K562 (cell line): ENCODE measurements around the gene ALG9. TPM values are rescaled to one million over a fixed set of nuclear protein-coding genes. Genes with fewer than 3 reads are reported as not detected.

Experiments used
- ATAC-seq: fragments of 200-7000 bp; cut with Tn5 transposase; 3 replicates; pipeline ENCODE4 v1.9.1; 2020; ENCODE audit warnings: moderate library complexity
- BruUV-seq: library from RNA; stranded (reverse); fragments of 400-500 nt; replicated peaks from 2 replicates; lab custom pipeline; 2021; lab: Mats Ljungman, UMichigan
- CTCF ChIA-PET: fragments of 300-600 bp; formaldehyde crosslinking; extraction: SDS; loops from one replicate; lab custom pipeline; 2021; ENCODE audit warnings: low intra/inter-chr PET ratio; lab: Yijun Ruan, JAX
- POLR2A ChIA-PET: fragments of 300-600, 350-650 bp; sonication (Branson Sonifier 250); formaldehyde crosslinking; extraction: SDS; loops from one replicate; lab custom pipeline; 2021; ENCODE audit warnings: antibody characterized with exemption, inconsistent platforms; lab: Yijun Ruan, JAX
- DNase-seq, 4 experiments: peaks; one replicate each; pipeline versions ENCODE4 v3.0.0 to v3.0.0-alpha.2; 2011 to 2018; ENCODE audit warnings: low spot score in 3 of 4, mixed read lengths in 3 of 4; ENCODE audit errors: extremely low read depth in 1 of 4
- FAIRE-seq: peaks from 2 replicates; lab custom pipeline; 2011; peaks lifted over from hg19 to GRCh38; lab: Jason Lieb, UNC
- H2AFZ ChIP-seq: 2 replicates; pipeline ENCODE4 v1.6.0; 2011; ENCODE audit warnings: low read depth, low read length, control low read depth, inconsistent platforms
- H3K27ac ChIP-seq: fragments of 200-600 bp; 3 replicates; pipeline ENCODE4 v1.8.0; 2011; ENCODE audit warnings: low read depth, mild to moderate bottlenecking, control low read depth, inconsistent platforms, low read length, moderate library complexity, mixed read lengths; ENCODE audit errors: extremely low read depth
- H3K27me3 ChIP-seq, 2 experiments: fragments of 300-600 bp in 1 of 2; 2 replicates in 1 of 2; 3 replicates in 1 of 2; pipeline versions ENCODE4 v1.6.0 to v1.8.0; 2011; ENCODE audit warnings: inconsistent platforms in 2 of 2, low read length in 2 of 2, mild to moderate bottlenecking in 1 of 2, mixed read lengths in 1 of 2, moderate library complexity in 1 of 2; ENCODE audit not compliant: control insufficient read depth in 2 of 2, insufficient read depth in 2 of 2
- H3K36me3 ChIP-seq: fragments of 300-600 bp; 3 replicates; pipeline ENCODE4 v1.8.0; 2011; ENCODE audit warnings: mild to moderate bottlenecking, low read length, inconsistent platforms; ENCODE audit not compliant: control insufficient read depth, insufficient read depth
- H3K4me1 ChIP-seq, 2 experiments: fragments of 200-600 bp in 1 of 2; replicated peaks in 1 of 2; 2 replicates in 1 of 2; 3 replicates in 1 of 2; pipeline versions ENCODE4 v1.5.1 to v1.8.0; 2011; ENCODE audit warnings: inconsistent platforms in 2 of 2, low read length in 2 of 2, mild to moderate bottlenecking in 1 of 2, mixed read lengths in 1 of 2, moderate library complexity in 1 of 2; ENCODE audit not compliant: control insufficient read depth in 2 of 2, insufficient read depth in 2 of 2
- H3K4me2 ChIP-seq: 2 replicates; pipeline ENCODE4 v1.6.1; 2011; ENCODE audit warnings: low read length, control low read depth, inconsistent platforms, mixed read lengths; ENCODE audit not compliant: insufficient read depth
- H3K4me3 ChIP-seq: fragments of 200-600 bp; sonication (generic), shearing (Covaris generic); 2 replicates; pipeline ENCODE4 v1.5.1; 2016; ENCODE audit warnings: control low read depth, inconsistent platforms
- H3K79me2 ChIP-seq: fragments of 200-600 bp; 3 replicates; pipeline ENCODE4 v1.8.0; 2011; ENCODE audit warnings: low read length, inconsistent platforms; ENCODE audit not compliant: control insufficient read depth, insufficient read depth
- H3K9ac ChIP-seq, 2 experiments: 2 replicates each; pipeline versions ENCODE4 v1.6.0 to v1.6.1; 2011; ENCODE audit warnings: low read depth in 2 of 2, low read length in 2 of 2, control low read depth in 1 of 2, inconsistent platforms in 1 of 2, mild to moderate bottlenecking in 1 of 2, mixed read lengths in 1 of 2; ENCODE audit not compliant: insufficient read depth in 1 of 2
- H3K9me1 ChIP-seq: one replicate; pipeline ENCODE4 v1.6.0; 2011; ENCODE audit warnings: inconsistent platforms, mild to moderate bottlenecking, low read length, moderate library complexity; ENCODE audit not compliant: control insufficient read depth, insufficient read depth
- H3K9me3 ChIP-seq: replicated peaks from 2 replicates; pipeline ENCODE4 v1.5.1; 2011; ENCODE audit warnings: low read depth, low read length, inconsistent platforms; ENCODE audit not compliant: control insufficient read depth, insufficient read depth
- H4K20me1 ChIP-seq: replicated peaks from 2 replicates; pipeline ENCODE4 v1.6.1; 2011; ENCODE audit warnings: low read length, inconsistent platforms, mixed read lengths; ENCODE audit not compliant: control insufficient read depth, insufficient read depth
- KLF16 ChIP-seq: IDR thresholded peaks from 2 replicates; pipeline ENCODE4 v1.6.1; 2016; ENCODE audit warnings: antibody characterized with exemption
- NCOR1 ChIP-seq: fragments of 450-650 bp; IDR thresholded peaks from 2 replicates; pipeline ENCODE4 v1.6.1; 2016; ENCODE audit warnings: mild to moderate bottlenecking, moderate library complexity
- PPARD ChIP-seq: fragments of 250-450 bp; sonication (Bioruptor Pico); IDR thresholded peaks from 2 replicates; pipeline ENCODE4 v1.8.0; 2022; ENCODE audit warnings: inconsistent platforms, mild to moderate bottlenecking, moderate library complexity
- RNF219 ChIP-seq: fragments of 250-450 bp; sonication (Bioruptor Pico); IDR thresholded peaks from 2 replicates; pipeline ENCODE4 v1.5.0; 2022; ENCODE audit warnings: mild to moderate bottlenecking
- TCF7 ChIP-seq: sonication (generic); IDR thresholded peaks from 2 replicates; pipeline ENCODE4 v1.6.1; 2016; ENCODE audit warnings: antibody characterized with exemption, borderline replicate concordance
- ZBTB43 ChIP-seq: sonication (generic); formaldehyde crosslinking; IDR thresholded peaks from 2 replicates; pipeline ENCODE4 v1.8.0; 2023; ENCODE audit warnings: mild to moderate bottlenecking, missing genetic modification reagents
- ZNF589 ChIP-seq: fragments of 200-800 bp; sonication (Bioruptor generic); IDR thresholded peaks from 2 replicates; pipeline ENCODE4 v1.6.1; 2016; ENCODE audit warnings: low read depth, missing genetic modification characterization, missing compliant biosample characterization
- ZNF766 ChIP-seq: fragments of 200-800 bp; sonication (Bioruptor generic); conservative IDR thresholded peaks from 2 replicates; pipeline ENCODE4 v1.6.1; 2016; ENCODE audit warnings: missing genetic modification characterization, missing compliant biosample characterization
- WGBS: fragments of 100-300 bp; shearing (Covaris generic); methylation state at CpG from one replicate; pipeline ENCODE4 v1.1.6; 2016; ENCODE audit warnings: low coverage, mixed read lengths; ENCODE audit not compliant: insufficient coverage; ENCODE audit errors: missing lambda C conversion rate; 5-methylcytosine and 5-hydroxymethylcytosine counted together
- in situ Hi-C: fragments of 300-500 bp; cut with MboI; formaldehyde crosslinking; loops from 4 replicates; pipeline ENCODE4 v1.15.0; 2018; ENCODE audit warnings: inconsistent platforms, mixed read lengths
- intact Hi-C: fragments of 100-400 bp; cut with micrococcal nuclease; formaldehyde crosslinking; loops from 2 replicates; pipeline ENCODE4 v1.14.2; 2022
- polyA plus RNA-seq, 8 experiments: library from polyadenylated mRNA; depleted of rRNA in 4 of 8; stranded (reverse) in 5 of 8; unstranded in 3 of 8; fragments of >200 nt; fragmentation: Nextera tagmentation in 2 of 8; fragmentation: Illumina TruSeq in 1 of 8; extraction: Ambion mirVana in 2 of 8; extraction: Trizol in 1 of 8; gene quantifications; 2 replicates each; pipeline versions ENCODE4 v1.2.1 to v1.2.3, GENCODE V29; 2011 to 2014; ENCODE audit warnings: inconsistent platforms in 1 of 8, missing spikeins in 1 of 8
- total RNA-seq, 7 experiments: library from RNA; depleted of rRNA in 6 of 7; stranded (reverse); fragments of >200 nt in 6 of 7; fragmentation: Illumina TruSeq in 2 of 7; extraction: Trizol in 2 of 7; gene quantifications; 2 replicates each; pipeline versions ENCODE4 v1.2.1 to v1.2.3, GENCODE V29; 2011 to 2021; ENCODE audit warnings: low replicate concordance in 1 of 7
- TF ChIP-seq, protein P1 (sequence below): sonication (generic); formaldehyde crosslinking; IDR thresholded peaks from 2 replicates; pipeline ENCODE4 v1.8.0; 2022; ENCODE audit warnings: missing genetic modification reagents, mild to moderate bottlenecking, moderate library complexity, borderline replicate concordance

The ALG9 gene
- total and polyA plus RNA-seq, 9 of the 15 experiments (the other 6 are each of a cell fraction or from before 2014, with no cell fraction given), result 11.5 to 40.5 (median 24.9) TPM

GRCh38 chr11:111917788-111918187, 46.4 kb upstream of the ALG9 start:
- DNase-seq, result no peak
- no peak for ATAC-seq
- no peak for FAIRE-seq
- H3K9me3 ChIP-seq, result no peaks in the 10 kb centered on the region
- no peak overlapping the region for H3K4me2 ChIP-seq
- ChIA-PET CTCF (no interaction called here), POLR2A (interaction anchor here (0.8 to 1.1 kb wide), 2 partner anchors 8 to 9 kb away, joined by 4 read pairs; no protein-coding TSS in a partner anchor)
- peaks cover 3% of the 10 kb centered on the region for H3K9me1 ChIP-seq
- BruUV-seq, result no TSS peak
- H3K79me2 ChIP-seq, result no peaks in the 10 kb centered on the region
- no peaks in the 10 kb centered on the region for H3K27me3 ChIP-seq
- H2AFZ ChIP-seq, result peak overlapping the region; percentile 88
- TF ChIP-seq ZBTB43 (CRISPR knock-in tag) (no peak), RNF219 (CRISPR knock-in tag) (no peak), ZNF766 (CRISPR knock-in tag) (no peak), KLF16 (no peak), TCF7 (no peak), ZNF589 (CRISPR knock-in tag) (no peak), NCOR1 (no peak), PPARD (no peak)
- TF ChIP-seq, protein P1, sequence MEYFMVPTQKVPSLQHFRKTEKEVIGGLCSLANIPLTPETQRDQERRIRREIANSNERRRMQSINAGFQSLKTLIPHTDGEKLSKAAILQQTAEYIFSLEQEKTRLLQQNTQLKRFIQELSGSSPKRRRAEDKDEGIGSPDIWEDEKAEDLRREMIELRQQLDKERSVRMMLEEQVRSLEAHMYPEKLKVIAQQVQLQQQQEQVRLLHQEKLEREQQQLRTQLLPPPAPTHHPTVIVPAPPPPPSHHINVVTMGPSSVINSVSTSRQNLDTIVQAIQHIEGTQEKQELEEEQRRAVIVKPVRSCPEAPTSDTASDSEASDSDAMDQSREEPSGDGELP, result no peak
- no peak overlapping the region for H3K4me3 ChIP-seq
- intact Hi-C loops, result no loop called here
- H3K36me3 ChIP-seq, result no peaks in the 10 kb centered on the region
- in situ Hi-C loops, result no loop called here
- H4K20me1 ChIP-seq, result no peaks in the 10 kb centered on the region
- WGBS, result 77% methylated on average over 3 of the region's 3 CpGs
- H3K4me1 ChIP-seq, result peaks cover 5 to 19% of the 10 kb centered on the region in 2 experiments
- no peak overlapping the region for H3K27ac ChIP-seq
- no peak overlapping the region for H3K9ac ChIP-seq
